Hepatocyte (in vitro differentiated cells): ENCODE results near the gene COL17A1. TPM values are rescaled to one million over a fixed set of nuclear protein-coding genes. Genes with fewer than 3 reads are reported as not detected.
A peak's percentile ranks its signal among the peaks of the same experiment; 100 is the strongest.

Experiments used
- DNase-seq: peaks from one replicate; pipeline ENCODE4 v3.0.0-alpha.2; 2016; ENCODE audit warnings: low spot score
- H2AFZ ChIP-seq: fragments of 200-600 bp; sonication (generic); 2 replicates; pipeline ENCODE4 v1.6.0; 2016; ENCODE audit warnings: antibody characterized with exemption, mild to moderate bottlenecking
- H3K27ac ChIP-seq: fragments of 200-600 bp; sonication (generic); 2 replicates; pipeline ENCODE4 v1.5.1; 2016; ENCODE audit warnings: mild to moderate bottlenecking
- H3K27me3 ChIP-seq: fragments of 200-600 bp; sonication (generic); 2 replicates; pipeline ENCODE4 v1.6.1; 2016
- H3K36me3 ChIP-seq: fragments of 200-600 bp; sonication (generic); replicated peaks from 2 replicates; pipeline ENCODE4 v1.5.1; 2016; ENCODE audit warnings: low read depth; ENCODE audit not compliant: insufficient read depth
- H3K4me1 ChIP-seq: fragments of 200-600 bp; sonication (generic); 2 replicates; pipeline ENCODE4 v1.5.1; 2016; ENCODE audit warnings: mild to moderate bottlenecking, moderate library complexity; ENCODE audit not compliant: insufficient read depth
- H3K4me2 ChIP-seq: fragments of 200-600 bp; sonication (generic); 2 replicates; pipeline ENCODE4 v1.6.0; 2016
- H3K4me3 ChIP-seq: fragments of 200-600 bp; sonication (generic); 2 replicates; pipeline ENCODE4 v1.5.1; 2016; ENCODE audit warnings: mild to moderate bottlenecking
- H3K79me2 ChIP-seq: fragments of 200-600 bp; sonication (generic); 2 replicates; pipeline ENCODE4 v1.6.0; 2017; ENCODE audit warnings: mild to moderate bottlenecking
- H3K9me2 ChIP-seq: fragments of 200-600 bp; sonication (generic); replicated peaks from 2 replicates; pipeline ENCODE4 v1.6.0; 2017; ENCODE audit warnings: mild to moderate bottlenecking; ENCODE audit not compliant: insufficient read depth
- H3K9me3 ChIP-seq: fragments of 200-600 bp; sonication (generic); 2 replicates; pipeline ENCODE4 v1.5.1; 2016; ENCODE audit warnings: low read depth, mild to moderate bottlenecking
- H4K20me1 ChIP-seq: fragments of 200-600 bp; sonication (generic); 2 replicates; pipeline ENCODE4 v1.6.0; 2016; ENCODE audit warnings: mild to moderate bottlenecking; ENCODE audit not compliant: insufficient read depth, poor library complexity, severe bottlenecking
- CTCF ChIP-seq: fragments of 200-600 bp; sonication (generic); IDR thresholded peaks from 2 replicates; pipeline ENCODE4 v1.5.1; 2016; ENCODE audit warnings: antibody characterized with exemption, mild to moderate bottlenecking; ENCODE audit not compliant: poor library complexity
- EZH2 ChIP-seq: fragments of 200-600 bp; sonication (generic); IDR thresholded peaks from 2 replicates; pipeline ENCODE4 v1.6.1; 2016; ENCODE audit warnings: antibody characterized with exemption, mild to moderate bottlenecking, borderline replicate concordance
- EZH2phosphoT487 ChIP-seq: fragments of 200-600 bp; sonication (generic); IDR thresholded peaks from one replicate; pipeline ENCODE4 v1.6.1; 2018; ENCODE audit warnings: antibody characterized with exemption, mild to moderate bottlenecking, low read depth, moderate library complexity; ENCODE audit not compliant: unreplicated experiment, severe bottlenecking
- WGBS: methylation state at CpG from one replicate; pipeline ENCODE4 v1.1.6; 2016; ENCODE audit warnings: low lambda C conversion rate; ENCODE audit errors: missing lambda C conversion rate; 5-methylcytosine and 5-hydroxymethylcytosine counted together
- polyA plus RNA-seq: library from polyadenylated mRNA; unstranded; fragments of >200 nt; fragmentation: Nextera tagmentation; extraction: Ambion mirVana; gene quantifications from 2 replicates; pipeline ENCODE4 v1.2.1, GENCODE V29; 2016
- total RNA-seq: library from RNA; depleted of rRNA; stranded (reverse); fragments of >200 nt; gene quantifications from 2 replicates; pipeline ENCODE4 v1.2.3, GENCODE V29; 2014

Gene COL17A1
- total and polyA plus RNA-seq, 2 experiments from 2014 or later: 3.3 to 7.5 TPM

- H2AFZ ChIP-seq: peak within 1 kb of the TSS; percentile 87
- DNase-seq: peak; percentile 100
- H3K27ac ChIP-seq: peak within 1 kb of the TSS; percentile 98
- H3K9me3 ChIP-seq: no peaks in the 10 kb centered on the region
- TF ChIP-seq EZH2phosphoT487: no peak
- peak; percentile 84 for TF ChIP-seq CTCF
- 1% methylated on average over 53 of the region's 67 CpGs for WGBS
- H4K20me1 ChIP-seq: no peaks in the 10 kb centered on the region
- H3K36me3 ChIP-seq: no peaks in the 10 kb centered on the region
- H3K79me2 ChIP-seq: no peaks in the 10 kb centered on the region
- H3K4me3 ChIP-seq: peak within 1 kb of the TSS; percentile 57
- H3K4me1 ChIP-seq: peaks cover 7% of the 10 kb centered on the region
- no peaks in the 10 kb centered on the region for H3K27me3 ChIP-seq
- peak within 1 kb of the TSS; percentile 82 for H3K4me2 ChIP-seq
- H3K9me2 ChIP-seq: no peaks in the 10 kb centered on the region
Measured at GRCh38 chr10:104121485-104122224, 36.0 kb upstream of the COL17A1 start, which contains the start of gene SFR1. Gene SFR1, plus strand, starts transcription at chr10:104122171. Its CDS starts 13 bp downstream, at chr10:104122184.

GRCh38 chr10:104120903-104121484 is 35.3 kb upstream of the COL17A1 start:
- Histone ChIP-seq H3K4me2 (peak overlapping the region; percentile 82), H3K27me3 (no peaks in the 10 kb centered on the region), H3K9me2 (no peaks in the 10 kb centered on the region), H3K4me3 (peak overlapping the region; percentile 33), H3K36me3 (no peaks in the 10 kb centered on the region), H3K27ac (peak overlapping the region; percentile 98), H3K9me3 (no peaks in the 10 kb centered on the region), H3K79me2 (no peaks in the 10 kb centered on the region), H2AFZ (peak overlapping the region; percentile 87), H3K4me1 (peaks cover 7% of the 10 kb centered on the region), H4K20me1 (no peaks in the 10 kb centered on the region)
- TF ChIP-seq EZH2phosphoT487 (no peak), CTCF (no peak), EZH2 (no peak)
- WGBS: 2% methylated on average over 28 of the region's 28 CpGs
- peak; percentile 96 for DNase-seq

- Histone ChIP-seq H3K79me2 (no peaks in the 10 kb centered on the region), H3K4me1 (peaks cover 7% of the 10 kb centered on the region), H3K9me2 (no peaks in the 10 kb centered on the region), H3K27me3 (no peaks in the 10 kb centered on the region), H4K20me1 (no peaks in the 10 kb centered on the region), H3K27ac (peak overlapping the region; percentile 98), H3K4me3 (no peak overlapping the region), H2AFZ (peak overlapping the region; percentile 87), H3K4me2 (peak overlapping the region; percentile 82), H3K36me3 (no peaks in the 10 kb centered on the region), H3K9me3 (no peaks in the 10 kb centered on the region)
- no peak for DNase-seq
- TF ChIP-seq CTCF: no peak
- TF ChIP-seq EZH2: no peak
- no peak for TF ChIP-seq EZH2phosphoT487
- 49% methylated on average over 2 of the region's 2 CpGs for WGBS
Measured at GRCh38 chr10:104120512-104120902, 34.8 kb upstream of the COL17A1 start.
